Liver (tissue), 3 donors: ENCODE measurements around the gene HOXA7.

Experiments used
- CTCF ChIP-seq: fragments of 150-350 bp; IDR thresholded peaks from 2 replicates; pipeline ENCODE4 v1.5.1; 2017; ENCODE audit warnings: improper control_type of control experiment, low read depth, low read length; ENCODE audit not compliant: missing input control
- GABPA ChIP-seq, 2 donors: IDR thresholded peaks in 1 of 2; conservative IDR thresholded peaks in 1 of 2; 2 replicates each; pipeline ENCODE4 v1.6.1; 2016; ENCODE audit warnings: antibody characterized with exemption in 2 of 2, mild to moderate bottlenecking in 1 of 2, moderate library complexity in 1 of 2
- JUND ChIP-seq, 2 donors: IDR thresholded peaks; 2 replicates each; pipeline ENCODE4 v1.6.1; 2016; ENCODE audit warnings: antibody characterized with exemption in 2 of 2
- TAF1 ChIP-seq: conservative IDR thresholded peaks from 2 replicates; pipeline ENCODE4 v1.6.1; 2016; ENCODE audit warnings: antibody characterized with exemption, mild to moderate bottlenecking
- ZBTB33 ChIP-seq: IDR thresholded peaks from 2 replicates; pipeline ENCODE4 v1.6.1; 2016; ENCODE audit warnings: antibody characterized with exemption
- TF ChIP-seq, protein P1 (sequence below): IDR thresholded peaks from 2 replicates; pipeline ENCODE4 v1.6.1; 2016; ENCODE audit warnings: antibody characterized with exemption
- TF ChIP-seq, protein P2 (sequence below): IDR thresholded peaks from 2 replicates; pipeline ENCODE4 v1.6.1; 2016; ENCODE audit warnings: antibody characterized with exemption
- donor health status: healthy.
- donor health status: healthy.

- TF ChIP-seq CTCF (peak; percentile 47), ZBTB33 (no peak), JUND (IDR thresholded peaks at IDR 0.05) (no peak), GABPA (IDR thresholded peaks at IDR 0.05 in 1 of 2, conservative IDR thresholded peaks at IDR 0.05 in 1 of 2) (no peak), TAF1 (no peak)
- TF ChIP-seq, protein P1, sequence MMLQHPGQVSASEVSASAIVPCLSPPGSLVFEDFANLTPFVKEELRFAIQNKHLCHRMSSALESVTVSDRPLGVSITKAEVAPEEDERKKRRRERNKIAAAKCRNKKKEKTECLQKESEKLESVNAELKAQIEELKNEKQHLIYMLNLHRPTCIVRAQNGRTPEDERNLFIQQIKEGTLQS, result no peak
- TF ChIP-seq, protein P2, sequence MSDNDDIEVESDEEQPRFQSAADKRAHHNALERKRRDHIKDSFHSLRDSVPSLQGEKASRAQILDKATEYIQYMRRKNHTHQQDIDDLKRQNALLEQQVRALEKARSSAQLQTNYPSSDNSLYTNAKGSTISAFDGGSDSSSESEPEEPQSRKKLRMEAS, result no peak
Observed at GRCh38 chr7:27143023-27143949, 13.2 kb downstream of the HOXA7 start, which contains the start of gene HOXA5.
